NT2/D1 (cell line): ENCODE results near the gene ZNF557.

Experiments used
- DNase-seq: peaks from one replicate; pipeline ENCODE4 v3.0.0-alpha.2; 2011; ENCODE audit warnings: low read depth, low spot score
- H3K27me3 ChIP-seq: 2 replicates; pipeline ENCODE4 v1.6.0; 2011; ENCODE audit warnings: mild to moderate bottlenecking; ENCODE audit not compliant: insufficient read length, insufficient read depth
- H3K36me3 ChIP-seq: 2 replicates; pipeline ENCODE4 v1.6.1; 2011; ENCODE audit warnings: mild to moderate bottlenecking, low read length, mixed read lengths; ENCODE audit not compliant: insufficient read depth, insufficient read length
- H3K4me1 ChIP-seq: 2 replicates; pipeline ENCODE4 v1.5.1; 2011; ENCODE audit not compliant: insufficient read depth, insufficient read length
- H3K4me3 ChIP-seq: 2 replicates; pipeline ENCODE4 v1.5.1; 2011; ENCODE audit warnings: low read depth; ENCODE audit not compliant: insufficient read length
- H3K9ac ChIP-seq: 2 replicates; pipeline ENCODE4 v1.6.0; 2011; ENCODE audit warnings: low read depth; ENCODE audit not compliant: insufficient read length
- H3K9me3 ChIP-seq: 2 replicates; pipeline ENCODE4 v1.5.1; 2011; ENCODE audit warnings: mild to moderate bottlenecking, low read length; ENCODE audit not compliant: insufficient read depth
- SUZ12 ChIP-seq: IDR thresholded peaks from 2 replicates; pipeline ENCODE4 v1.6.1; 2011; ENCODE audit not compliant: insufficient read length, insufficient read depth; ENCODE audit errors: extremely low read depth
- YY1 ChIP-seq: IDR thresholded peaks from 2 replicates; pipeline ENCODE4 v1.6.1; 2011; ENCODE audit not compliant: insufficient read length, insufficient read depth
- ZNF274 ChIP-seq: IDR thresholded peaks from 2 replicates; pipeline ENCODE4 v1.6.1; 2011; ENCODE audit warnings: mild to moderate bottlenecking, low read depth, low read length

The ZNF557 gene

DNA sequence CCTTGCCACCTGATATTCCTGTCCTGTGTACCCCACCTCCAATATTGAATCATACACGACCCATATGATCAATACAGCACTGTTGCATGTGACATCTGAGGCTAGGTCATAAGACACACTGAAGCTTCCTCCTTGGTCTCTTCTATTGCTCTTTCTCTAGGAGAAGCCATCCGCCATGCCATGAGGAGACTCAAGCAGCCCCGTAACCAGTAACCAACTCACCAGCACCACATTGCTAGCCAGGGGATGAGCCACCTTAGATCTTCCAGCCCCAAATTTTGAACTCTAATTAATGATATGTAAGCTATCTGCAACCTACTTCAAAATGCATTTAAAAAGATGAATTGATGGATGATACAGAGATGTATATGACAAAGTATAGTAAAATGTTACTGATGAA is 28.6 kb downstream of the ZNF557 start:
- TF ChIP-seq ZNF274 (no peak), SUZ12 (no peak), YY1 (no peak)
- DNase-seq = no peak
- peak overlapping the region; percentile 93 for H3K9ac ChIP-seq
- H3K27me3 ChIP-seq = no peaks in the 10 kb centered on the region
- peaks cover 3% of the 10 kb centered on the region for H3K36me3 ChIP-seq
- H3K4me3 ChIP-seq = peak overlapping the region; percentile 54
- H3K9me3 ChIP-seq = peaks cover 29% of the 10 kb centered on the region
- peaks cover 5% of the 10 kb centered on the region for H3K4me1 ChIP-seq

DNA sequence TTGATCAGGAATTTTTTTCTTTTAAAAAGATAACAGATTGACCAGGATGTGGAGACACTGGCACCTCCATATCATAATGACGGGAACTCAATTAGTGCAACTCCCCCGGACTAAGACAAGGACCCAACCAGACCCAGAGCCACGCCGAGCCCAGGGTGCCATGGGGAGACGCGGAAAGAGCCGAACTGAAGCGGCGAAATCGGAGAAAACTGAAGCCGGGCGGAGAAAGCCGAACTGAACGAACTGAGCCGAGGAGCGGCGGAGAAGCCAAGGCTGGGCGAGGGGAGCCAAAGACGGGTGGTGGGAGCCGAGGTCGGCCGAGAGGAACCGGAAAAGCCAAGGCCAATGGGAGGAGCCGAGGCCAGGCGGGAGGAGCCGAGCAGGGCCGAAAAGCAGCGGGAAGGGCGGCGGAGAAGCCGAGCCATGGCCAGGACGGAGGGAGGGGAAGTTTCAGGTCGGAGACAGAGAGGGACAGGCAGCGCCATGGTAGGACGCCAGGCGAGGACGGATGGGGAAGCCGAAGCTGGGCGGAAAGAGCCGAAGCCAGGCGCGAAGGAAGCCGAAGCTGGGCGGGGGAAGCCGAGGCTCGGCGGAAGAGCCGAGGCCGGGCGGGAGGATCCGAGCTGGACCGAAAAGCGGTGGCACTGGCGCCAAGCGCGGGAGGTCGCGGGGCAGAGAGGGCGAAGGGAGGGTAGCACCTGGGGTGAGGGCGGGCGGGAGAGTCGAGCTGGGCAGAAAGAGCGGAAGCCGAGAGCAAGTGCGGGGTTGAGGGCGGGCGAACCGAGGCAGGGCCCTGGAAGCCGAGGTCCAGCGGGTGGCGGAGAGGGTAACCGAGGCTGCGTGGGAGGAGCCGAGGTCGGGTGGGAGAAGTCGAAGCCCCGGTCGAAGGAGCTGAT is 29.4 kb downstream of the ZNF557 start:
- peak overlapping the region; percentile 93 for H3K9ac ChIP-seq
- DNase-seq = peak; percentile 92

DNA sequence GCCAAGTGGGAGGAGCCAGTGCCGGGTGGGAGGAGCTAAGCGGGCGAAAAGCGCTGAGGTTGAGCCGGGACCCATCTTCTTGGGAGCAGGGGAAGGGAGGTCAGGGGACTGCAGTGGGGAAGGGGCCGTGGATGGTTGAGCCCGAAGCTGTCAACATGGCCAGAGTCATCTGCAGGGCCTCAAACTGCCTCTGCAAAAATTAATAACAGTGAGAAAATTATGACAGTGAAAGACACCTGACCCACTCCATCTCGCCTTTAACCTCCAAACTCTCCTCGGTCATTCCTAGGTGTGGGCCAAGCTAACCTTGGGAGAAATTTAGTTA is 30.1 kb downstream of the ZNF557 start:
- peaks cover 5% of the 10 kb centered on the region for H3K4me1 ChIP-seq
- H3K9me3 ChIP-seq = peaks cover 21% of the 10 kb centered on the region
- no peaks in the 10 kb centered on the region for H3K36me3 ChIP-seq
- H3K27me3 ChIP-seq = no peaks in the 10 kb centered on the region
- H3K4me3 ChIP-seq = peak overlapping the region; percentile 54
- no peak for DNase-seq
- H3K9ac ChIP-seq = peak overlapping the region; percentile 93
- TF ChIP-seq SUZ12 (no peak), ZNF274 (no peak), YY1 (no peak)

More for the DNA sequence above, 29.4 kb downstream of the ZNF557 start:
- TF ChIP-seq YY1 (no peak), ZNF274 (no peak), SUZ12 (no peak)
- Histone ChIP-seq H3K36me3 (no peaks in the 10 kb centered on the region), H3K4me3 (peak overlapping the region; percentile 54), H3K9me3 (peaks cover 23% of the 10 kb centered on the region), H3K4me1 (peaks cover 5% of the 10 kb centered on the region), H3K27me3 (no peaks in the 10 kb centered on the region)

DNA sequence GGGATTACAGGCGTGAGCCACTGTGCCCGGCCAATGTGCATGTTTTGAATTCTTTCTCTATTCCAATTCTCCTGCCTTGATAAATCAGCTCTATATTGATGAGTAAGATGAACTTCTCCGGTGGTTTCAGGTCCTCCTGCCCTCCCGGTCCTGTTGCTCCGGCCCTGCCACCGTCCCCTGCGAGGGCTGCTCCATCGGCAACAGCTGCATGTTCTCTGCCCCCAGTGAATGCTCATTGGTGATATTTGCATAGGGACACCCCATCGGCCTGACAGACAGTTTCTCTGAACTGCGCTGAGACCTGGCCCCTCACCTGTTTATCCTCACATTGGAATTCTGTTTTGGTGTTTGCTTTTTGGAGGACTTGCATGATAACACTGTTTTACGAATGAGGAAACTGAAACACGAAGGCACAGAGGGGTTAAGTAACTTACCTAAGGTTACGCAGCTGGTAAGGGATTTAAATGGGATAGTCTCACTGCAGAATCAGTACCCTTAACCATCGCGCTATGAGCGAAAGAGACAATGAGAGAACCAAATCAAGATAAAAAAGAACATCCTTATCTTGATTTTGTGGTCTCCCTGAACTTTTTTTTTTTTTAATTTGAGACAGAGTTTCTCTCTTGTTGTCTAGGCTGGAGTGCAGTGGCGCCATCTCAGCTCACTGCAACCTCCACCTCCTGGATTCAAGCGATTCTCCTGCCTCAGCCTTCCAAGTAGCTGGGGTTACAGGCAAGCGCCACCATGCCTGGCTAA is 32.2 kb downstream of the ZNF557 start:
- Histone ChIP-seq H3K9ac (peak overlapping the region; percentile 33), H3K4me3 (no peak overlapping the region), H3K27me3 (no peaks in the 10 kb centered on the region), H3K36me3 (no peaks in the 10 kb centered on the region), H3K9me3 (no peaks in the 10 kb centered on the region), H3K4me1 (peaks cover 5% of the 10 kb centered on the region)
- TF ChIP-seq SUZ12 (no peak), ZNF274 (no peak), YY1 (no peak)
- no peak for DNase-seq

DNA sequence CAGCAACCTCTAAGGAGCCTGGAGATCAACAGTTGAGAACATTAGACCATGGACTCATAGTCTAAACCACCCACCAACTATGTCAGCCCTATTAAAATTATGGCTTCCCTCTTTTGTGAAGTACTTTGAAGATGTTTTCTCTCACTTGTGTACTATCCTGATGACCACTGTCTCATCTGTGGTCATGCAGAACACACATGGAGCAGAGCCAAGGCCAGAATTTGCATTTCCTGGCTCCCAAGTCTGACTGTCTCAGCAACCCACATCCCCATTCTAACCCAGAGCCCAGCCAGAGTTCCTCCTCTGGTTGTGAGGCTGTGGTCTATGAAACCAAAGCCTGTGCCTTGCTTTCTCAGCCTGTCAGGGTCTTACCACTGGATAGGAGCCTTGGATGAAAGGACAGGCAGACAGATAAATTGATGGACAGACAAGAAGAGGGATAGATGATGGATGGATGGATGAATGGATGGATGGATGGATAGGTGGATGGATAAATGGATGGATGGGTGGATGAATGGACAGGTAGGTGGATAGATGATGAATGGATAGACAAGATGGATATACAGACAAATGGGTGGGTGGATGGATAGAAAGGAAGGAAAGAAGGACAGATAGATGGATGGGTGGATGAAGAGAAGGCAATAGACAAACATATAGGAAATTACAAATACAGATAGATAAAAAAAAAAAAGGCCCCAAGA is 35.4 kb downstream of the ZNF557 start:
- TF ChIP-seq SUZ12 = no peak
- no peak for TF ChIP-seq ZNF274
- TF ChIP-seq YY1 = no peak
- Histone ChIP-seq H3K36me3 (no peaks in the 10 kb centered on the region), H3K9me3 (no peaks in the 10 kb centered on the region), H3K9ac (no peak overlapping the region), H3K4me3 (no peak overlapping the region), H3K27me3 (no peaks in the 10 kb centered on the region), H3K4me1 (peaks cover 7% of the 10 kb centered on the region)
- DNase-seq = no peak

DNA sequence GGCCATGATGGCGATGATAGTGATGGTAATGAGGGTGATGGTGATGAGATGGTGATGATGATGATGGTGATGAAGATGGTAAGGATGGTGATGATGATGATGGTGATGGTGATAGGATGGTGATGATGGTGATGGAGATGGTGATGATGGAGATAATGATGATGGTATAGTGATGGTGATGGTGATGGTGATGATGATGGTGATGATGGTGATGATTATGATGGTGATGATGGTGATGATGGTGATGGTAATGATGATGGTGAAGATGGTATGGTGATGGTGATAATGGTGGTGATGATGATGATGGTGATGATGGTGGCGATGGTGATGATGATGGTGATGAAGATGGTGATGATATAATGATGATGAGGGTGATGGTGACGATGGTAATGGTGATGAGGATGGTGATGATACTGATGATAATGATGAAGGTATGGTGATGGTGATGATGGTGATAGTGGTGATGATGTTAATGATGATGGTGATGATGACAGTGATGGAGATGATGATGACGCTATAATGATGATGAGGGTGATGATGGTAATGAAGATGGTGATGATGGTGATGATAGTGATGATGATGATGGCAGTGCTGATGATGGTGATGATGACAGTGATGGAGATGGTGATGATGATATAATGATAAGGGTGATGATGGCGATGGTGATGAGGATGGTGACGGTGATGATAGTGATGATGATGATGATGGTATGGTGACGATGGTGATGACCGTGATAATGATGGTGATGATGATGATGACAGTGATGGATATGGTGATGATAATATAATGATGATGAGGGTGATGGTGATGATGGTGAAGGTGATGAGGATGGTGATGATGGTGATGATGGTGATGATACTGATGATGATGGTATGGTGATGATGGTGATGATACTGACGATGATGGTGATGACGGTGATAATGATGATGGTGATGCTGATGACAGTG is 37.5 kb downstream of the ZNF557 start:
- Histone ChIP-seq H3K4me3 (no peak overlapping the region), H3K9ac (no peak overlapping the region), H3K36me3 (no peaks in the 10 kb centered on the region), H3K9me3 (no peaks in the 10 kb centered on the region), H3K27me3 (no peaks in the 10 kb centered on the region), H3K4me1 (peaks cover 4% of the 10 kb centered on the region)
- no peak for DNase-seq
- TF ChIP-seq YY1 (no peak), ZNF274 (no peak), SUZ12 (no peak)
